ENCODE results near the gene SLC37A4.

- no peak for TF ChIP-seq NFYB (IDR thresholded peaks at IDR 0.05; ENCODE audit: insufficient read depth, low read depth, low read length)
- TF ChIP-seq NR2C1 (IDR thresholded peaks at IDR 0.05): no peak
- TF ChIP-seq ZNF24 (IDR thresholded peaks at IDR 0.05): no peak
- TF ChIP-seq TAF1 (IDR thresholded peaks at IDR 0.05; ENCODE audit: borderline replicate concordance, low read depth, low read length): no peak
- no peak for TF ChIP-seq ZNF207 (IDR thresholded peaks at IDR 0.05; ENCODE audit: borderline replicate concordance)
- no peak for TF ChIP-seq CHD2 (IDR thresholded peaks at IDR 0.05; ENCODE audit: borderline replicate concordance, low read depth, low read length)
- TF ChIP-seq CTCF (IDR thresholded peaks at IDR 0.05 in 2 of 3, conservative IDR thresholded peaks at IDR 0.05 in 1 of 3; ENCODE audit: control insufficient read depth in 2 of 3, extremely low read depth in 1 of 3, insufficient read depth in 1 of 3, low read depth in 3 of 3, low read length in 3 of 3): no peak
- TF ChIP-seq E2F4 (IDR thresholded peaks at IDR 0.05; ENCODE audit: low read depth, low read length): no peak
- no peak for TF ChIP-seq SKIL (IDR thresholded peaks at IDR 0.05; ENCODE audit: low read depth, poor library complexity, severe bottlenecking)
- TF ChIP-seq SRF (IDR thresholded peaks at IDR 0.05; ENCODE audit: low read depth in 2 of 2, low read length in 2 of 2): no peak
- no peak for TF ChIP-seq POLR2A (IDR thresholded peaks at IDR 0.05; ENCODE audit: low read depth, low read length)
- TF ChIP-seq MEF2A (IDR thresholded peaks at IDR 0.05; ENCODE audit: insufficient read depth, low read depth, low read length): no peak
- no peak for TF ChIP-seq SUZ12 (IDR thresholded peaks at IDR 0.05; ENCODE audit: unreplicated experiment)
- TF ChIP-seq JUNB (IDR thresholded peaks at IDR 0.05): no peak
These were observed 5.6 kb downstream of the SLC37A4 start for GRCh38 chr11:119025099-119025473.
